ENCODE data around the gene CHN2. TPM values are rescaled to one million over a fixed set of nuclear protein-coding genes. Genes with fewer than 3 reads are reported as not detected.

Gene CHN2
- polyA plus RNA-seq, 2 of the 4 experiments (the other 2 are of a cell fraction): 0.06 TPM; not detected in 1

GRCh38 chr7:29287366-29287765, 92.8 kb downstream of the CHN2 start:
- ChIA-PET CTCF (interaction anchor here (1.1 to 1.5 kb wide), 2 partner anchors 9 to 98 kb away, joined by 3 to 4 read pairs; no protein-coding TSS in a partner anchor), POLR2A (no interaction called here)
- H3K4me3 ChIP-seq: no peak overlapping the region
- TF ChIP-seq ZSCAN20 (CRISPR knock-in tag; IDR thresholded peaks at IDR 0.05) (no peak), SREBF2 (IDR thresholded peaks at IDR 0.05) (no peak), REST (IDR thresholded peaks at IDR 0.05) (no peak), CBX2 (IDR thresholded peaks at IDR 0.05; ENCODE audit: borderline replicate concordance, low read depth) (no peak), TFCP2L1 (CRISPR knock-in tag; IDR thresholded peaks at IDR 0.05) (no peak), CHD2 (IDR thresholded peaks at IDR 0.05; ENCODE audit: low read length, partially characterized antibody) (no peak), JUNB (IDR thresholded peaks at IDR 0.05) (0 out of 2 replicates have a peak, but pooled peaks have one; percentile 14), HOXA7 (CRISPR knock-in tag; IDR thresholded peaks at IDR 0.05) (no peak), FOSL2 (IDR thresholded peaks at IDR 0.05) (no peak), FOSL2 (CRISPR knock-in tag; IDR thresholded peaks at IDR 0.05) (peak; percentile 36)
- no peak for FAIRE-seq
- peaks cover 9% of the 10 kb centered on the region; the same call in 1 of the 3 replicates for H3K4me1 ChIP-seq
- no peak overlapping the region for H3K4me2 ChIP-seq
- DNase-seq (ENCODE audit: low read depth in 1 of 2, low spot score in 1 of 2): peak; percentile 7 to 40
- no peak overlapping the region for H3K27ac ChIP-seq
- no peak for ATAC-seq
- H3K9me3 ChIP-seq: no peaks in the 10 kb centered on the region
- WGBS (ENCODE audit: missing lambda C conversion rate): 6% methylated on average over 1 of the region's 1 CpG

- DNase-seq (ENCODE audit: low read depth in 1 of 2, low spot score in 1 of 2): no peak
- no peak for FAIRE-seq
- no peak for ATAC-seq
- CTCF ChIA-PET: interaction anchor here (1.1 kb wide), 1 partner anchor 99 kb away, joined by 4 read pairs; no protein-coding TSS in a partner anchor
- POLR2A ChIA-PET: no interaction called here
- Histone ChIP-seq H3K4me3 (no peak overlapping the region), H3K9me3 (no peaks in the 10 kb centered on the region), H3K4me1 (peaks cover 9% of the 10 kb centered on the region; the same call in 1 of the 3 replicates), H3K4me2 (no peak overlapping the region), H3K27ac (no peak overlapping the region)
- 67% methylated on average over 6 of the region's 6 CpGs for WGBS (ENCODE audit: missing lambda C conversion rate)
- TF ChIP-seq MAX (IDR thresholded peaks at IDR 0.05): no peak
- no peak for TF ChIP-seq EHMT2 (IDR thresholded peaks at IDR 0.05; ENCODE audit: low read depth)
- no peak for TF ChIP-seq JUNB (IDR thresholded peaks at IDR 0.05)
- TF ChIP-seq ZFP36 (IDR thresholded peaks at IDR 0.05; ENCODE audit: borderline replicate concordance, partially characterized antibody): no peak
- TF ChIP-seq CTCF (IDR thresholded peaks at IDR 0.05): no peak
- no peak for TF ChIP-seq BCL3 (IDR thresholded peaks at IDR 0.05)
- TF ChIP-seq BHLHE40 (IDR thresholded peaks at IDR 0.05; ENCODE audit: low read depth, low read length): no peak
- no peak for TF ChIP-seq CBX8 (IDR thresholded peaks at IDR 0.05)
- TF ChIP-seq EP300 (IDR thresholded peaks at IDR 0.05): no peak
- no peak for TF ChIP-seq PHF8 (IDR thresholded peaks at IDR 0.05; ENCODE audit: borderline replicate concordance, low read depth)
- TF ChIP-seq E2F6 (IDR thresholded peaks at IDR 0.05; ENCODE audit: borderline replicate concordance, low read depth): no peak
- TF ChIP-seq RFX5 (IDR thresholded peaks at IDR 0.05): no peak
- TF ChIP-seq HEYL (CRISPR knock-in tag; IDR thresholded peaks at IDR 0.05): no peak
- no peak for TF ChIP-seq HOXA7 (CRISPR knock-in tag; IDR thresholded peaks at IDR 0.05)
- no peak for TF ChIP-seq ZC3H11A (IDR thresholded peaks at IDR 0.05)
- TF ChIP-seq MYC (IDR thresholded peaks at IDR 0.05; ENCODE audit: borderline replicate concordance, low read length): no peak
- TF ChIP-seq RCOR1 (IDR thresholded peaks at IDR 0.05; ENCODE audit: low read depth, low read length): no peak
- no peak for TF ChIP-seq ATOH8 (CRISPR knock-in tag; IDR thresholded peaks at IDR 0.05; ENCODE audit: low read depth)
Observed at GRCh38 chr7:29288181-29289091, 93.9 kb downstream of the CHN2 start.

Measured in A549 (cell line).